Esophagus squamous epithelium (tissue), 5 donors: ENCODE measurements around the gene FAM222B. TPM values are rescaled to one million over a fixed set of nuclear protein-coding genes. Genes with fewer than 3 reads are reported as not detected.

Source experiments
- DNase-seq: peaks from one replicate; lab custom pipeline; 2025; lab: John Stamatoyannopoulos, UW
- H3K27ac ChIP-seq, 4 donors: fragments of 200-600 bp; sonication (generic); one replicate each; pipeline ENCODE4 v1.5.1; 2016 to 2019; ENCODE audit warnings: mild to moderate bottlenecking in 1 of 4
- H3K27me3 ChIP-seq, 4 donors: fragments of 200-600 bp; sonication (generic); 1 replicate in 3 of 4; 2 replicates in 1 of 4; pipeline versions ENCODE4 v1.5.1 to v1.6.0; 2017 to 2021; ENCODE audit warnings: antibody characterized with exemption in 1 of 4
- H3K36me3 ChIP-seq, 3 donors: fragments of 200-600 bp; sonication (generic); one replicate each; pipeline ENCODE4 v1.5.1; 2016 to 2019
- H3K4me1 ChIP-seq, 3 donors: fragments of 200-600 bp; sonication (generic); one replicate each; pipeline ENCODE4 v1.5.1; 2017 to 2019
- H3K4me3 ChIP-seq, 4 donors: fragments of 200-600 bp; sonication (generic); 1 replicate in 3 of 4; 2 replicates in 1 of 4; pipeline ENCODE4 v1.5.1; 2016 to 2019; ENCODE audit warnings: mild to moderate bottlenecking in 2 of 4, moderate library complexity in 1 of 4
- H3K9me3 ChIP-seq, 3 donors: fragments of 200-600 bp; sonication (generic); one replicate each; pipeline ENCODE4 v1.5.1; 2016 to 2019
- CTCF ChIP-seq, 6 experiments: fragments of 450-650 bp in 4 of 6; fragments of 200-600 bp in 2 of 6; sonication (generic) in 2 of 6; IDR thresholded peaks; one replicate each; pipeline ENCODE4 v1.5.1; 2016 to 2019; ENCODE audit warnings: antibody characterized with exemption in 6 of 6, mild to moderate bottlenecking in 4 of 6, moderate library complexity in 4 of 6
- POLR2A ChIP-seq, 4 donors: fragments of 450-650 bp; IDR thresholded peaks; one replicate each; pipeline ENCODE4 v1.6.1; 2017; ENCODE audit warnings: antibody characterized with exemption in 4 of 4, mild to moderate bottlenecking in 4 of 4, moderate library complexity in 3 of 4
- WGBS, 2 donors: methylation state at CpG; one replicate each; pipeline ENCODE4 v1.1.5; 2018; 5-methylcytosine and 5-hydroxymethylcytosine counted together
- intact Hi-C: fragments of 100-400 bp; cut with DNase I; formaldehyde crosslinking; loops from one replicate; pipeline ENCODE4 v1.15.0; 2022
- total RNA-seq, 4 donors: library from RNA; depleted of rRNA; stranded (reverse); fragments of >200 nt; gene quantifications; one replicate each; pipeline ENCODE4 v1.1.0, GENCODE V29; 2016
- donor health status: DM: yes; HTN: yes; CAD: no.

The FAM222B gene
- total RNA-seq, 4 donors from 2014 or later, result 8.0 to 16.4 (median 11.2) TPM

GRCh38 chr17:28871056-28871579, 28.5 kb upstream of the FAM222B start:
- Histone ChIP-seq H3K27ac (peak overlapping the region in 1 of 4 donors; percentile 3), H3K27me3 (no peaks in the 10 kb centered on the region), H3K4me3 (no peak overlapping the region), H3K4me1 (peaks cover 0 to 31% (median 0%) of the 10 kb centered on the region in 3 donors), H3K9me3 (no peaks in the 10 kb centered on the region), H3K36me3 (no peaks in the 10 kb centered on the region)
- WGBS, 2 donors, result 77 to 86% methylated on average over 1 to 4 of the region's 6 CpGs
- TF ChIP-seq CTCF (IDR thresholded peaks at IDR 0.05), result no peak
- no peak for TF ChIP-seq POLR2A (IDR thresholded peaks at IDR 0.05)
- no peak for DNase-seq
- intact Hi-C loops, result no loop called here

GRCh38 chr17:28867276-28867675, 24.7 kb upstream of the FAM222B start:
- intact Hi-C loops, result no loop called here
- WGBS, 2 donors, result 90% methylated on average over 6 to 7 of the region's 7 CpGs
- Histone ChIP-seq H3K27me3 (no peaks in the 10 kb centered on the region), H3K36me3 (no peaks in the 10 kb centered on the region), H3K4me1 (peaks cover 0 to 22% (median 0%) of the 10 kb centered on the region in 3 donors), H3K4me3 (no peak overlapping the region), H3K9me3 (no peaks in the 10 kb centered on the region), H3K27ac (no peak overlapping the region)
- DNase-seq, result no peak
- no peak for TF ChIP-seq POLR2A (IDR thresholded peaks at IDR 0.05)
- TF ChIP-seq CTCF (IDR thresholded peaks at IDR 0.05), result no peak

GRCh38 chr17:28865946-28866752, 23.6 kb upstream of the FAM222B start:
- no peak for DNase-seq
- Histone ChIP-seq H3K9me3 (no peaks in the 10 kb centered on the region), H3K36me3 (peaks cover 0 to 7% (median 0%) of the 10 kb centered on the region in 3 donors), H3K4me3 (no peak overlapping the region), H3K27ac (no peak overlapping the region), H3K4me1 (peaks cover 0 to 19% (median 0%) of the 10 kb centered on the region in 3 donors), H3K27me3 (no peaks in the 10 kb centered on the region)
- TF ChIP-seq CTCF (IDR thresholded peaks at IDR 0.05), result no peak
- no peak for TF ChIP-seq POLR2A (IDR thresholded peaks at IDR 0.05)
- intact Hi-C loops, result no loop called here
- WGBS, 2 donors, result 81 to 82% methylated on average over 12 of the region's 13 CpGs

- TF ChIP-seq POLR2A (IDR thresholded peaks at IDR 0.05) (no peak), CTCF (IDR thresholded peaks at IDR 0.05) (no peak)
- intact Hi-C loops, result no loop called here
- no peak overlapping the region for H3K4me3 ChIP-seq
- peaks cover 0 to 16% (median 0%) of the 10 kb centered on the region in 3 donors for H3K4me1 ChIP-seq
- peak overlapping the region in 1 of 4 donors; percentile 49 for H3K27ac ChIP-seq
- no peaks in the 10 kb centered on the region for H3K27me3 ChIP-seq
- DNase-seq, result no peak
- H3K9me3 ChIP-seq, result no peaks in the 10 kb centered on the region
- H3K36me3 ChIP-seq, result peaks cover 5 to 17% (median 8%) of the 10 kb centered on the region in 3 donors
- 80 to 82% methylated on average over 6 to 11 of the region's 11 CpGs for whole genome bisulfite sequencing, 2 donors
Measured at GRCh38 chr17:28864991-28865849, 22.6 kb upstream of the FAM222B start.
